GM18873 (cell line): ENCODE results near the gene CAMK2A.
"Not testable (repeated sequence)": the region's sequence is repeated elsewhere in the genome, so short reads cannot be mapped to it uniquely, and the experiment has no call there.

Experiments
- ATAC-seq: cut with Tn5 transposase; IDR thresholded peaks from one replicate; pipeline ENCODE4 v1.9.1; 2021; ENCODE audit warnings: mild to moderate bottlenecking, moderate library complexity, moderate number of reproducible peaks; ENCODE audit not compliant: unreplicated experiment, low FRiP score

CAMK2A gene

GRCh38 chr5:150241298-150242160, 48.0 kb downstream of the CAMK2A start:
- ATAC-seq, result no peak

- ATAC-seq, result no peak
Measured at GRCh38 chr5:150239794-150240122, 49.8 kb downstream of the CAMK2A start.

DNA sequence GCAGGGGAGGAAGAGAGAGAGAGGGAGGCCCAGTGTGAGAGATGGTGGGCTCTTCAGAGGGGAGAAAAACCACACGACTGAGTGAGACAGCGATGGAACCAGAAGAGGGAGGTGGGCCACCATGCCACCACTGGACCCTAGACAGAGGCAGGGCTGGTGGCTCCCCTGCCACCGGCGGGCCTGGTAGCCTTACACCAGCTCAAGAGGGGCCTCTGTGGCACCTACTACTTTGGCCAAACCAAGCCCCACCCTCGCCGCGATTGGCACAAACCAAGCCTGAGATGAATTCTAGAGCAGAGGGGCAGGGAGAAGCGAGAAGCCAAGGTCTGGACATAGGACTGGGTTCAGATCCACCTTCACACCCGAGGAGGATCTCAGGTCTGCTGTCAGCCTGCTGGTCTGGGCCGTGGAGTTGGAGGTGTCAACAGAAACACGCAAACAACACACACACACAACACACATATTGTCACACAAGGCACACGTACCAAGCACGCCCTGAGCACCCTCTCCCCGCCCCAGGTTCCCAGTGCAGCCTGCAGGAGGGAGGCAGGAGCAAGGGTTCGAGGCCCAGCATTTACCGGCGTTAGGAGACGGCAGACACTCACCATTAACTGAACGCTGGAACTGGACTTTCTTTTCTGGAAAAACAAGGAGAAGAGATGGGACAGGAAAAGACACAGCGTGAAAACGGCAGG, 50.3 kb downstream of the CAMK2A start:
- no peak for ATAC-seq

- no peak for ATAC-seq
Measured at GRCh38 chr5:150238646-150239045, 50.9 kb downstream of the CAMK2A start.

DNA sequence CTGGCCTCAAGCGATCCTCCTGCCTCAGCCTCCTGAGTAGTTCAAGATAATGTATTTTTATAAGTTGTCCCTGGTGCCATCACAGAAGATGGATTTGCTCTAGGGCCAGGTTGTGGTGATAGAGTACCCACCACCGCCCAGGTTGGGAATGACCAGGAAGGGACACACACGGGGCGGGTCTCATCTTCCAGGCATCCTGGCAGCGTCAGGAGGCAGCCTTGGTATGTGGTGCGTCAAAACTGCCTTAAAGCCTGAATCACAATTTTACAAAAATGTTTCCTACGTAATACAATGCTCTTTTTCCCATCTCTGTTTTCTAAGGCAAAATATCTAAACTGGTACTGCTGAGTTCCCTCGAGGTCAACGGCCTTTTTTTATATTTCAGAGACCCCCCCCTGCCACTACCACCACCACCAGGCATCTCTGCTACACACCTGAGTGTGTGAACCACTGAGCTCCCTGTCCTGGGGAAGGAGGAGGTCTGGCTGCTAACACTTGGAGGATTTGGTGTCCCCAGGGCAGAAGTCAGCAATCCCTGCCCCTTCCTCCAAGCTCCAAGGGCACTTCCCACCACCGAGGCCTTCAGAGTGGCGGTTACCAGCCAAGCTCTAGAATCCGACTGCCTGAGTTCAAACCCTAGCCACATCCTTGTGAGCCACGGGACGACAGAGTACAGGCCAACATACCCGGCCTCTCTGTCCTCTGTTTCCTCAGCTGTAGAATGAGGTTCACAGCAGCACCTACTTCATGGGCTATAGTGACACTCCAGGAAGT, 52.4 kb downstream of the CAMK2A start:
- ATAC-seq, result no peak

DNA sequence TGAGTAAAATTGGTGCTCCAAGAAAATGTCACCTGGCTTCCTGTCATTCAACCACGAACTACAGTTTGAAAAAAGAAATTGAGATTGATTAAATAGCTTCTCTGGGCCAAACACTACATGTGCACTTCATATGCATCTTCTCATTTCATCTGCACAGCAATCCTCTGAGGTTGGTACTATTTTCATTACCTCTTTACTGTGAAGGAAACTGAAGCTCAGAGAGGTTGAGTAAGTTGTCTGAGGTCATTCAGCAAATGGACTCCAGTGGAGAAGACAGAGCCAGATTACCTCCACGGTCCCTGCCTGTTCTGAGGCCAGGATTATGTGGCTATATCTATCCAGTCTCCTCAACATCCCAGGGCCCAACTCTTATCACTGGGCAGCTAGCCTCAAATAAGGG, 53.3 kb downstream of the CAMK2A start:
- ATAC-seq, result no peak

DNA sequence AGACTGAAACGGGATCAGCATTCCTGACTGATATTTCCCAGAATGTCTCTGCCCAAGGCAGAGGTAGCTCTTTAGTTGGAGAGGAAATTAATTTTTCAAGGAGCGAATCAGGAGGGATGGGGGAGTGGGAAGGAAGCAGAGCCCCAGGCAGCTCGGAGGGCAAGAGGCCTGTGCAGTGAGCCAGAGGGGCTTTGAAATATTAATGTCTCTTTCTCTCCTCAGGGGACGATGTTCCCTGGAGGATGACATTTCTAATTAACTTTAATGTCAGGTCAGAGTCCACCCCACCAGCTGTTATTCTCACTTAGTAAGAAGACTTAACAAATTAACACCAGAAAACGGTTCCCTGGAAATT, 54.1 kb downstream of the CAMK2A start:
- ATAC-seq, result no peak

DNA sequence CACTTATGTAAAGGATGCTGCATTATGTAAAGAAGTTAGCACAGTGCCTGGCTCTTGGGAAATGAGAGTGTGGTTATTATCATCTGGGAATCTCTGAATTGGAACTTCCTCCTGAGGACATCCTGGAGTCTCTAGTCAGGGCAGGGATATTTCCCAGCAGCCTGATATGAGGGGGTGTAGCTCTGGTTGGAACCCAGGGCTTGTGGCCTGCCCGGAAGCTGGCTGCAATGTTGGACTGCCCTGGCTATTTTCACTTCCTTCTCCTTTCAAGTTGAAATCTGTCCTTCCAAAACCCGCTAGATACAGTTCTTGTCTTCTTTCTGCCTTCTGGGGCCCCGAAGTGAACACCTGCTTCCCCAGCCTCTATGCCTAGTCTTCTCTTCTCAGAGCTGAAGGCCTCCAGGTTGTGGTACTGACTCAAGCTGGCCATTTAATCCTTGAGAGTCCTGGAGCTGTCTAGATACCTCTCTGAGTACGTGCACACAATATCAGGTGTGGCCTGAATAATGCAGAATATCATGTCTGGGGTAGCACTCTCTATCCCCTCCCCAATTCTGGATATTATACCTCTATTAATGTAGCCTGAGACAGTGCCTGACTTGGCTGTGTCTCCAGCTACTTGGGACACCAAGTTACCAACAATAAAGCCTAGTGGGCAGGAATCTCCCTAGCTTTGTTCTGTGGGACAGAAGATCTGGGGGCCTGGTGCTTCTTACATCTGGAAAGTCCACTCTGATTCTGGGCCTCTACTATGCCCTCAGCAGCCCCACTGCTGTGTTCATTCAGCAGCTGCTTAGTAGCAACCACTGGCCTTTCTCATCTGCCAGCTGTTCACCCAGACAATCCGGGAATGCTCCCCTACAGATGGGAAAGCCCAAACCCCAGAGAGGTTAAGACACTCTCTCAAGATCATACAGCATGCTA, 54.7 kb downstream of the CAMK2A start:
- no peak for ATAC-seq

- not testable (repeated sequence) for ATAC-seq
Measured at GRCh38 chr5:150233706-150234105, 55.9 kb downstream of the CAMK2A start.

DNA sequence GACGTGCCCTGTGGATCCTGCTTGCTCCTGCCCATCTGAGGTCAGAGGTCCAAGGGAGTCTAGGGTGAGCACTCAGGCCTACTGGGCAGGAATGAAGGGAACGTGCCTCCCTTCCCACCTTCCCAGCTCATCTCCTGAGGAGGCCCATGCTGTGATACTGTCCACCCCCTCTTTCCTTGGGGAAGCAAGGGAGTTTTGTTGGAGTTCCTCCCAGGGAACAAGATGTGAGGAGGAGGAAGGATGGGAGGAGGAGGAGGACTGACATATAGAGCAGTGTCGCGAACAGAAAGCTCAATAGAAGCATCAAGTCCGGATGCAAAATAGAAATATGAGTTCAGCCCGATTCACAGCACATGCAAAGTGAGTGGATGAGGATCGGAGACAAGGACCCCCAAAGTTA, 58.7 kb downstream of the CAMK2A start:
- no peak for ATAC-seq

GRCh38 chr5:150229571-150229970, 60.0 kb downstream of the CAMK2A start:
- no peak for ATAC-seq

DNA sequence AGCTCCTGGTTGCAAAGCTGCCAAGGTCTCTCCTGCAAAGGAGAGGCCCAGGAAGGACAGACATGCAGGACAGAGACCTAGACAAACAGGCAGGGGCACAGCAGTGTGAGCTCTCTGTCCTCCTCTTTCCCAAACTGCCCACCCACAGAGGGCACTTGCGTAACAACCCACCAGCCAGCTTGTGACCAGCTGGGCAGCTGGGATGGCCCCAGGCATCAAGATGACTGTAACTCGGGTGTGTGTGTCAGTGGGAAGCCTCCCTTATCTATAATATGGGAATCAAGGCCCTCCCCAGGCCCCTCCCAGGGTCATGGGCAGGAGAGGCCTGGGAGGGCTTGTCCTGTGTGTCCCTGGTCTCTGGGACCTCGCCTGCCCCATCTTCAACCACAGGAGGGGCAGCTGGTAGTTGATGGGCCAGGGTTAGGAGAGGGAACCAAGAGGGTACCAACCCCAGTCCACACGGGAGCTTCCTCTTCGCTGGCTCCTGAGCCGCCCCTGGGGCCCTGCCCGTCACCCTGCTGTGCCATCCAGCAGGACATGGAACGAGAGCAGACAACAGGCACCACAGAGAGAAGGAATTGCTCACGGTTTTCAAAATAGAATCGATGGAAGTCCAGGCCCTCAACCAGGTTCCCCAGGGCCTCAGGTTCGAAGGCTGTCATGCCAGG, 61.8 kb downstream of the CAMK2A start:
- no peak for ATAC-seq

- no peak for ATAC-seq
Measured at GRCh38 chr5:150227036-150227435, 62.5 kb downstream of the CAMK2A start.

DNA sequence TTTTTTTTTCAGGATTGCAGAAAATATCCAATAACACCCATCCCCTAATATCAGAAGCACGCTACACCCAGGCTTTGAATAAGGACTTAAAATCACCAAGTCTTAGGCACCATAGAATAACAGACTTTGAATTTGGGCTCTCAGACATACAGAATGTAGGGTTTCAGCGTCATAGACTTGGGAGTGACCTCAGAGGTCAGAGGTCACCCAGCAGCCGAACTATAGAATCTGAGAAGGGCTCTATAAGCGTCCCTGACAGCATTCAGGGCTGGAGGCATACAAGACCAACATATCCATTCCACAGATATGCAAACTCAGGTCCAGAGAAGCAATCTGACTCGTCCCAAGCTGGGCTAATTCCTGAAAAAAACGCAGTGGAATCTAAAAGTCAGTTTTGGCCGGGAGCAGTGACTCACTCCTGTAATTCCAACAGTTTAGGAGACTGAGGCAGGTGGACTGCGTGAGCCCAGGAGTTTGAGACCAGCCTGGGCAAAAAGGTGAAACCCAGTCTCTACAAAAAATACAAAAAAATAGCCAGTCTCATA, 65.0 kb downstream of the CAMK2A start:
- no peak for ATAC-seq

DNA sequence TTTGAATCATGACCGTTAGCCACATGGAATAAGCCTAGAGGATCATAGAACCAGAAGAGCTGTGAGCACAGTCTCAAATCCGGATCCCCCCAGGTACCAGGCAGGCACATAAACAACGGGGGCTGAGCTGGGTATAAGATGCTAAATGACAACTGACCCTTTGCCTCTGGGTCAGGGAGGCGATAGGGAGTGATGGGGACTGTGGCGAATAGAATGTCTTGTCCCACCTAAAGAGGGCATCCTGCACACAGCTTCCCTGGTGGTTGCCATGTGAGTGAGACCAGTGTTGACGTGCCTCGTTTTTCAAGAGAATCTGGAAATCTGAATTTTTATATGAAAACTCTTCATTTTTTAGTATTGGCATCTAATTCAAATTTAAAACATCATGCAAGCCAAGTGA, 66.1 kb downstream of the CAMK2A start:
- ATAC-seq, result no peak

DNA sequence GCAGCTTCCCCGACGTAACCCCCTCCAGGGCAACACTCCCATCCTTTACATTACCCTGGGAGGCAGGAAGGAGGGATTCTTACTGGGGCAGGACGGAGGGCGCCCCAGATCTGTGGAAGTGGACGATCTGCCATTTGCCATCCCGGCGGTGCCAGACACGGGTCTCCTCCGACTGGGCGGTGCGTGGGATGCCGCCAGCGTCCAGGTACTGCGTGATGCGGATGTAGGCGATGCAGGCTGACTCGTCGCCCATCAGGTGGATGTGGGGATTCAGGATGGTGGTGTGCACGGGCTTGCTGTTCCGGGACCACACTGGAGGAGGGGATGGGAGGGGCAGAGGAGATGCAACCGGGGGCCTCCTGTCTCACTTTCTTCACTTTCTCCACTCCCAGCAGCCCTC, 66.7 kb downstream of the CAMK2A start:
- ATAC-seq, result no peak

- ATAC-seq, result no peak
Measured at GRCh38 chr5:150221471-150221870, 68.1 kb downstream of the CAMK2A start.

DNA sequence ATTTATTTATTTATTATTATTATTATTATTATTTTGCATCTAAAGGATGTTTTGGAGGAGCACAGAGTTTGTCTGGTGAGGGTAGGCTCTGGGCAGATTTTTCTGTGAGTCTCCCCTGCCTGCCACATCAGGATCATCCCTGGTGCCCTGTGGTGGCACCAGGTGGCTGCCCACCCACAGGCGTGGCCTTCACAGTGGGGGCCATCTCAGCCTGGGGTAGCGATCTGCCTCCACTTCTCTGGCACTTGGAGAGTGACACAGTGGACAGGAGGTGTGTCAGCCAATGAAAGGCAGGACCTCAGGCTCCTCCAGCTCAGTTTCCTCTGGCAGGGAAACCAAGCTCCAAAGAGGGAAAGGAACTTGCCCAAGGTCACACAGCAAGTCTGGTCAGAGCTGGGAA, 69.7 kb downstream of the CAMK2A start:
- ATAC-seq, result no peak

- no peak for ATAC-seq
Measured at GRCh38 chr5:150219142-150219541, 70.4 kb downstream of the CAMK2A start.

DNA sequence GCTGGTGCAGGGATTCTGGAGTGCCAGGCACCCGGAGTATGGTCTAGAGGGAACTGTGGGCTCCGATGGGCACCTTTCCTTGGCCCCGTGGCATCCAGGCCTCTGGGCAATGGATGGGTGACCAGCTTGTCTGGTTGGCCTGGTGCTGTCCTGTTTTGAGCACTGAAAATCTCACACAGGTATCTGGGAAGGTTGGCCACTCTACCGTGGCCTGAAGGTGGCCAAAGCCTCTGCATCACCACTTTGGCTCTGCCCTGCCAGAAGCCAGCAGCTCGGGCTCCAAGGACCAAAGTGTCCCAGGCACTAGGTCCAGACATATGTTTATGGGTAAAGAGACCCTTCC, 70.9 kb downstream of the CAMK2A start:
- ATAC-seq, result no peak
